RWPE1 (cell line): ENCODE measurements around the gene PARP8.
"Not testable (repeated sequence)": the region's sequence is repeated elsewhere in the genome, so short reads cannot be mapped to it uniquely, and the experiment has no call there.

Experiments used
- CTCF ChIA-PET: fragments of 350-600 bp; sonication (Branson Sonifier 250); formaldehyde crosslinking; extraction: SDS; loops from one replicate; lab custom pipeline; 2021; lab: Yijun Ruan, JAX
- POLR2A ChIA-PET: fragments of 400-600 bp; formaldehyde crosslinking; extraction: SDS; loops from one replicate; lab custom pipeline; 2020; ENCODE audit warnings: antibody characterized with exemption; ENCODE audit not compliant: low non-redundant PET; lab: Yijun Ruan, JAX
- DNase-seq: peaks from one replicate; pipeline ENCODE4 v3.0.0; 2012; ENCODE audit warnings: low spot score
- H3K27ac ChIP-seq: fragments of 450-650 bp; 2 replicates; pipeline ENCODE4 v1.5.1; 2017
- TF ChIP-seq, protein P1 (sequence below): fragments of 450-650 bp; conservative IDR thresholded peaks from 2 replicates; pipeline ENCODE4 v1.5.1; 2017; ENCODE audit warnings: low read depth, mild to moderate bottlenecking

Gene PARP8

GRCh38 chr5:50687548-50687947, 21.1 kb downstream of the PARP8 start:
- TF ChIP-seq, protein P1, sequence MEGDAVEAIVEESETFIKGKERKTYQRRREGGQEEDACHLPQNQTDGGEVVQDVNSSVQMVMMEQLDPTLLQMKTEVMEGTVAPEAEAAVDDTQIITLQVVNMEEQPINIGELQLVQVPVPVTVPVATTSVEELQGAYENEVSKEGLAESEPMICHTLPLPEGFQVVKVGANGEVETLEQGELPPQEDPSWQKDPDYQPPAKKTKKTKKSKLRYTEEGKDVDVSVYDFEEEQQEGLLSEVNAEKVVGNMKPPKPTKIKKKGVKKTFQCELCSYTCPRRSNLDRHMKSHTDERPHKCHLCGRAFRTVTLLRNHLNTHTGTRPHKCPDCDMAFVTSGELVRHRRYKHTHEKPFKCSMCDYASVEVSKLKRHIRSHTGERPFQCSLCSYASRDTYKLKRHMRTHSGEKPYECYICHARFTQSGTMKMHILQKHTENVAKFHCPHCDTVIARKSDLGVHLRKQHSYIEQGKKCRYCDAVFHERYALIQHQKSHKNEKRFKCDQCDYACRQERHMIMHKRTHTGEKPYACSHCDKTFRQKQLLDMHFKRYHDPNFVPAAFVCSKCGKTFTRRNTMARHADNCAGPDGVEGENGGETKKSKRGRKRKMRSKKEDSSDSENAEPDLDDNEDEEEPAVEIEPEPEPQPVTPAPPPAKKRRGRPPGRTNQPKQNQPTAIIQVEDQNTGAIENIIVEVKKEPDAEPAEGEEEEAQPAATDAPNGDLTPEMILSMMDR: no peak
- no peak for DNase-seq
- ChIA-PET POLR2A (no interaction called here), CTCF (interaction anchor here (0.6 kb wide), 1 partner anchor 1196 kb away, joined by 3 read pairs; no protein-coding TSS in a partner anchor)
- H3K27ac ChIP-seq: no peak overlapping the region

GRCh38 chr5:50691399-50692016, 25.1 kb downstream of the PARP8 start:
- no peak overlapping the region for H3K27ac ChIP-seq
- TF ChIP-seq, protein P1: no peak
- no peak for DNase-seq
- ChIA-PET CTCF (interaction anchor here (0.6 kb wide), 1 partner anchor 60 kb away, joined by 3 read pairs; no protein-coding TSS in a partner anchor), POLR2A (no interaction called here)

DNA sequence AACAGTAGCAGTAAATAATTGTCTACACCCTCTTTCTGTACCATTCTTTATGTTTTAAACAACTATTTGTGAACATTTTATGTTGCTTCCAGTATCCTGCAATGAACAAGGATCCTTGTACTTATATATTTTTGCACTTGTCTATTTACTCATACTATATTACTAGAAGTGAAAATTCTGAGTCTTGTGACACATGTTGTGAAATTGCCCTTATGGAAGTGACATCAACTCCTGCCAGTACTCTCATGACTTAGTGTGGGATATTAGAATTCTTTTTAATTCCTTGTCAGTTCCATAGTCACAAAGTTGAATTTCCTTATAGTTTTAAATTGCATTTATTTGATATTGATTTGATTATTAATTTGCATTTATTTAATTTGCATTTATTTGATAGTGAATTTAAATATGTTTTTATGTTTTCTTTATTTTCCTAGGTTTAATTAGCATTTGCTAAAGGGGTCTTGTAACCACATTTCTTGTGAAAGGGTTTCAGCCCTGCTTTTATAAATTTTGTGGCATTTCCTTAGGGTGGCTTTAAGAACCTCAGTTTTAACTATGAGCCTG, 27.7 kb downstream of the PARP8 start:
- TF ChIP-seq, protein P1: no peak
- ChIA-PET CTCF (no interaction called here), POLR2A (no interaction called here)
- no peak for DNase-seq
- no peak overlapping the region for H3K27ac ChIP-seq

GRCh38 chr5:50694626-50695025, 28.2 kb downstream of the PARP8 start:
- POLR2A ChIA-PET, CTCF ChIA-PET, H3K27ac ChIP-seq, DNase-seq: not testable (repeated sequence)

DNA sequence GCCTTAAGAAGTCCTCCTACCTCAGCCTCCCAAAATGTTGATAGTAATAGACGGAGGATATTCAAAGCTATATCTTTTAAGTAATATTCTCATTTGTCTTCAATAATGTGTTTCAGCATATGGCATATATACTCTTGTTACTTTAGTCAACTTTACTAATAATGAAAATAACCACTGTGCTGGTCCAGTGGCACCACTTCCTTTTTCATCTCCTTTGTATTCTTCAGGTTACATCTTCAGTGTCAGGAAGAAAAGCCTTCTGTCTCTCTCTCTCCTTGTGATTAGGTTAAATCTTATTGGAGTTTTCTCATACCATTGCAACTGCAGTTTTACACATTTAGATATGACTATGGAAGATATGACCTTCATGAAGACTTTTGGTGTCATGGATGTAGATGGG, 31.3 kb downstream of the PARP8 start:
- no peak for DNase-seq
- ChIA-PET CTCF (no interaction called here), POLR2A (no interaction called here)
- TF ChIP-seq, protein P1: no peak
- no peak overlapping the region for H3K27ac ChIP-seq

GRCh38 chr5:50699737-50700136, 33.3 kb downstream of the PARP8 start:
- POLR2A ChIA-PET: no interaction called here
- peak; percentile 16 for DNase-seq
- H3K27ac ChIP-seq: no peak overlapping the region
- CTCF ChIA-PET: no interaction called here
- TF ChIP-seq, protein P1: no peak

DNA sequence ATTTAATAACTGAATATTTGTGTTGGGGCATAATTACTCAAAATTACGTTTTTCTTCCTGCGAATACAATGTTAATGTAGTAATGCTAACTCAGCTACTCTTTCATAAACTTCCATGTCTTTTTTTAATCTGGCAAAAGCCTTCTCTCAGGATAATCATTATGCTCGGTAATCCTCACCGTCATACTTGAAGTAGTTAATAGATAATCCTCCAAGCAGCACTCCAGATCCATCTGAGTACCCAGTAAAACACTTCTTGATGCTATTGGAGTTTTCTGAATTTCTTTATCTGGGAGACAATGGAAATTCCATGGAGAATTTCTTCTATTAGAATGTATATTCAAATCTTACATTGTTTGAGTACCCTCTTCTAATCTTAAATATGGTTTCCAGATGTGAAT, 34.3 kb downstream of the PARP8 start:
- TF ChIP-seq, protein P1: no peak
- CTCF ChIA-PET: interaction anchor here (0.6 kb wide), 1 partner anchor 56 kb away, joined by 3 read pairs; no protein-coding TSS in a partner anchor
- DNase-seq: no peak
- POLR2A ChIA-PET: no interaction called here
- no peak overlapping the region for H3K27ac ChIP-seq
